OCI-LY1 (cell line): ENCODE results near the gene HMGN4.

Experiments used
- H2AFZ ChIP-seq: fragments of 200-600 bp; sonication (generic), shearing (Covaris generic); 2 replicates; pipeline ENCODE4 v1.6.0; 2014; ENCODE audit warnings: antibody characterized with exemption, mild to moderate bottlenecking, low read length
- H3F3A ChIP-seq: fragments of 200-600 bp; sonication (generic), shearing (Covaris generic); 2 replicates; pipeline ENCODE4 v1.6.0; 2014; ENCODE audit warnings: mild to moderate bottlenecking, antibody characterized with exemption, low read length, moderate library complexity; ENCODE audit not compliant: insufficient read depth
- H3K27ac ChIP-seq: fragments of 200-600 bp; sonication (generic); 2 replicates; pipeline ENCODE4 v1.5.1; 2014; ENCODE audit warnings: low read length, mixed run types, mild to moderate bottlenecking, low read depth; ENCODE audit not compliant: poor library complexity, severe bottlenecking
- H3K27me3 ChIP-seq: fragments of 200-600 bp; sonication (generic); 2 replicates; pipeline ENCODE4 v1.6.0; 2014; ENCODE audit warnings: antibody characterized with exemption, mild to moderate bottlenecking, low read length, moderate library complexity; ENCODE audit not compliant: insufficient read depth
- H3K36me3 ChIP-seq: fragments of 200-600 bp; sonication (generic); 2 replicates; pipeline ENCODE4 v1.6.1; 2014; ENCODE audit warnings: mild to moderate bottlenecking, antibody characterized with exemption, low read length, moderate library complexity, mixed read lengths; ENCODE audit not compliant: insufficient read depth
- H3K4me1 ChIP-seq: fragments of 200-600 bp; sonication (generic); 2 replicates; pipeline ENCODE4 v1.5.1; 2014; ENCODE audit warnings: mild to moderate bottlenecking, low read length, moderate library complexity; ENCODE audit not compliant: insufficient read depth, severe bottlenecking
- H3K4me2 ChIP-seq: fragments of 200-600 bp; sonication (generic), shearing (Covaris generic); 2 replicates; pipeline ENCODE4 v1.6.1; 2014; ENCODE audit warnings: low read length
- H3K4me3 ChIP-seq: fragments of 200-600 bp; sonication (generic); 2 replicates; pipeline ENCODE4 v1.5.1; 2014; ENCODE audit warnings: low read length, low read depth, mild to moderate bottlenecking, mixed read lengths; ENCODE audit not compliant: poor library complexity, severe bottlenecking
- H3K79me2 ChIP-seq: fragments of 200-600 bp; shearing (Covaris generic); 2 replicates; pipeline ENCODE4 v1.6.1; 2016; ENCODE audit warnings: mixed run types, low read length, mixed read lengths; ENCODE audit not compliant: insufficient read depth
- H3K9ac ChIP-seq: fragments of 200-600 bp; sonication (generic), shearing (Covaris generic); 2 replicates; pipeline ENCODE4 v1.6.1; 2014; ENCODE audit warnings: mild to moderate bottlenecking, low read length, mixed read lengths
- H3K9me2 ChIP-seq: fragments of 200-600 bp; sonication (generic), shearing (Covaris generic); 2 replicates; pipeline ENCODE4 v1.6.1; 2014; ENCODE audit warnings: low read depth, mild to moderate bottlenecking, low read length, mixed read lengths
- H3K9me3 ChIP-seq: fragments of 200-600 bp; shearing (Covaris generic); 2 replicates; pipeline ENCODE4 v1.6.1; 2014; ENCODE audit warnings: low read length, mixed read lengths
- H4K20me1 ChIP-seq: fragments of 200-600 bp; sonication (generic), shearing (Covaris generic); 2 replicates; pipeline ENCODE4 v1.6.0; 2016; ENCODE audit warnings: mild to moderate bottlenecking, low read length; ENCODE audit not compliant: insufficient read depth
- CTCF ChIP-seq: fragments of 200-600 bp; sonication (generic), shearing (Covaris generic); IDR thresholded peaks from 2 replicates; pipeline ENCODE4 v1.5.1; 2017; ENCODE audit warnings: mild to moderate bottlenecking, antibody characterized with exemption, low read length, moderate library complexity, mixed read lengths
- EZH2 ChIP-seq: fragments of 200-600 bp; sonication (generic), shearing (Covaris generic); IDR thresholded peaks from 2 replicates; pipeline ENCODE4 v1.8.0; 2017; ENCODE audit warnings: borderline replicate concordance, mixed run types, mild to moderate bottlenecking, antibody characterized with exemption, low read length, moderate library complexity, mixed read lengths

Gene HMGN4

GRCh38 chr6:26493258-26493657 lies 44.9 kb upstream of the HMGN4 start:
- Histone ChIP-seq H3K9ac (no peak overlapping the region), H3F3A (no peaks in the 10 kb centered on the region), H3K79me2 (no peaks in the 10 kb centered on the region), H3K4me1 (peaks cover 10% of the 10 kb centered on the region), H3K27me3 (no peaks in the 10 kb centered on the region), H3K4me2 (no peak overlapping the region), H4K20me1 (no peaks in the 10 kb centered on the region), H3K9me2 (no peaks in the 10 kb centered on the region), H3K27ac (no peak overlapping the region), H3K4me3 (no peak overlapping the region), H2AFZ (no peak overlapping the region), H3K36me3 (no peaks in the 10 kb centered on the region), H3K9me3 (no peaks in the 10 kb centered on the region)
- TF ChIP-seq EZH2 (no peak), CTCF (peak; percentile 45)

- no peaks in the 10 kb centered on the region for H3K79me2 ChIP-seq
- no peak overlapping the region for H2AFZ ChIP-seq
- no peak overlapping the region for H3K27ac ChIP-seq
- no peak overlapping the region for H3K4me3 ChIP-seq
- H3K9me3 ChIP-seq, result no peaks in the 10 kb centered on the region
- no peaks in the 10 kb centered on the region for H3K27me3 ChIP-seq
- H3F3A ChIP-seq, result no peaks in the 10 kb centered on the region
- no peaks in the 10 kb centered on the region for H3K9me2 ChIP-seq
- no peak overlapping the region for H3K9ac ChIP-seq
- H3K4me2 ChIP-seq, result no peak overlapping the region
- H4K20me1 ChIP-seq, result no peaks in the 10 kb centered on the region
- H3K4me1 ChIP-seq, result peaks cover 10% of the 10 kb centered on the region
- no peaks in the 10 kb centered on the region for H3K36me3 ChIP-seq
- no peak for TF ChIP-seq CTCF
- TF ChIP-seq EZH2, result no peak
Measured at GRCh38 chr6:26494117-26494516, 44.0 kb upstream of the HMGN4 start.

DNA sequence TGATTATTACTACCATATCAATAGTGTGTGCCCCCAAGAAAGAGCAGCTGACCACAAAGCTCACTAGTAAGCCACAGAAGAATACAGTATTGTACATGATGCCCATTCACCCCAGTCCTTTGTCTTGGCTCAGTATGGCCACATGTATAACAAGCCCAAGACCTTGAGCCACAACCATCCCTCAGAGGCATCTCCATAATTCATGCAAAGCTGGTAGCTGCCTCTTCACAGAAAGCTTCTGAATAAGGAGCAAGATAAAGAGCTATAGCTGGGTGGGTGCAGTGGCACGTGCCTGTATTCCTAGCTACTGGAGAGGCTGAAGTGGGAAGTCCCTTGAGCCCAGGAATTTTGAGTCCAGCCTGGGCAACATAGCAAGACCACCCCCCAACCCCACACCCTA lies 42.9 kb upstream of the HMGN4 start:
- Histone ChIP-seq H3K9me3 (no peaks in the 10 kb centered on the region), H3K9ac (no peak overlapping the region), H3K4me3 (no peak overlapping the region), H3K4me2 (no peak overlapping the region), H4K20me1 (no peaks in the 10 kb centered on the region), H3K36me3 (no peaks in the 10 kb centered on the region), H3K27ac (no peak overlapping the region), H3K27me3 (no peaks in the 10 kb centered on the region), H3F3A (no peaks in the 10 kb centered on the region), H2AFZ (no peak overlapping the region), H3K4me1 (peaks cover 10% of the 10 kb centered on the region), H3K79me2 (no peaks in the 10 kb centered on the region), H3K9me2 (no peaks in the 10 kb centered on the region)
- no peak for TF ChIP-seq CTCF
- TF ChIP-seq EZH2, result no peak
